IPS-NIHi11 (cell line): Measurements from ENCODE around the gene TGDS.
A peak's percentile ranks its signal among the peaks of the same experiment; 100 is the strongest.
"Not testable (repeated sequence)": the region's sequence is repeated elsewhere in the genome, so short reads cannot be mapped to it uniquely, and the experiment has no call there.

Source experiments
- DNase-seq: peaks from one replicate; pipeline ENCODE4 v3.0.0; 2012; ENCODE audit warnings: mixed read lengths, low spot score

TGDS gene

GRCh38 chr13:94595950-94596574 is at the start of gene TGDS:
Gene TGDS (minus strand): TSS chr13:94596152. CDS start chr13:94596136, 16 bp downstream.
- peak; percentile 92 for DNase-seq

- no peak for DNase-seq
Measured at GRCh38 chr13:94641409-94641941, 45.5 kb upstream of the TGDS start.

- DNase-seq, result no peak
Measured at GRCh38 chr13:94640721-94641120, 44.8 kb upstream of the TGDS start.

GRCh38 chr13:94637677-94638076 is 41.7 kb upstream of the TGDS start:
- not testable (repeated sequence) for DNase-seq

- no peak for DNase-seq
Measured at GRCh38 chr13:94636942-94637578, 41.1 kb upstream of the TGDS start.

GRCh38 chr13:94636096-94636495 is 40.1 kb upstream of the TGDS start:
- DNase-seq, result not testable (repeated sequence)

GRCh38 chr13:94632226-94632980 is 36.5 kb upstream of the TGDS start:
- DNase-seq, result peak; percentile 18

GRCh38 chr13:94630858-94631257 is 34.9 kb upstream of the TGDS start:
- no peak for DNase-seq

- DNase-seq, result no peak
Measured at GRCh38 chr13:94623316-94623715, 27.4 kb upstream of the TGDS start.

- no peak for DNase-seq
Measured at GRCh38 chr13:94622344-94622743, 26.4 kb upstream of the TGDS start.

- peak; percentile 70 for DNase-seq
Measured at GRCh38 chr13:94620286-94620896, 24.4 kb upstream of the TGDS start.

GRCh38 chr13:94617389-94618000 is 21.5 kb upstream of the TGDS start:
- no peak for DNase-seq

- no peak for DNase-seq
Measured at GRCh38 chr13:94613051-94613450, 17.1 kb upstream of the TGDS start.

GRCh38 chr13:94612050-94612449 is 16.1 kb upstream of the TGDS start:
- DNase-seq, result no peak

- no peak for DNase-seq
Measured at GRCh38 chr13:94610475-94610874, 14.5 kb upstream of the TGDS start.

GRCh38 chr13:94609196-94609595 is 13.2 kb upstream of the TGDS start:
- no peak for DNase-seq

GRCh38 chr13:94608586-94608985 is 12.6 kb upstream of the TGDS start:
- DNase-seq, result no peak

- DNase-seq, result no peak
Measured at GRCh38 chr13:94607939-94608338, 12.0 kb upstream of the TGDS start.

- DNase-seq, result no peak
Measured at GRCh38 chr13:94607056-94607455, 11.1 kb upstream of the TGDS start.

- no peak for DNase-seq
Measured at GRCh38 chr13:94602467-94602866, 6.5 kb upstream of the TGDS start.

- DNase-seq, result peak; percentile 95
Measured at GRCh38 chr13:94601446-94602431, 5.8 kb upstream of the TGDS start, which contains the start of gene GPR180. Gene GPR180 (plus strand): TSS chr13:94601857. CDS start chr13:94601928, 71 bp downstream.
